Activated CD8-positive, alpha-beta memory T cell treated with anti-CD3 and anti-CD28 coated beads for 48 hours (primary cell): ENCODE results near the gene ARMC12.

Experiments used
- DNase-seq, 3 experiments: peaks; one replicate each; pipeline ENCODE4 v3.0.0-alpha.2; 2020; ENCODE audit warnings: low read depth in 2 of 3, low spot score in 2 of 3

The ARMC12 gene

DNA sequence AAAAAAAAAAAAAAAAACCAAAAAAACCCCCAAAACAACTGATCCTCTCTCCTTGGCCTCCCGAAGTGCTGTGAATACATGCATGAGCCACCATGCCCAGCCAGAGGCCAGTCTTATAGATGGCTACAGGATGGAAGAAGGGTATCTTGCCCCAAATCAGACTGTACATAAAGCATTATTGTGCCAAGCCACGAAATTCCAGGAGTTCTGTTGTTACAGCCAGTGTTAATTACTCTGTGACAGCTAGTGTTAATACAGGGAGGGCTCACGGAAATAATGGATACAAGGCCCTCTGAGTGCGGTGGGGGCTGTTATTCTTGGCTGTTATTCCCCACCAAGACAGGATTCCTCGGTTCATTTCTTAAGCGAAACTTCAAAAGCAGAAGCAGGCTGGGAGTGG lies 38.2 kb downstream of the ARMC12 start:
- DNase-seq = no peak

- DNase-seq = no peak
Observed at GRCh38 chr6:35776364-35777215, 39.8 kb downstream of the ARMC12 start, which contains the start of gene CLPSL2. TSS of gene CLPSL2 (plus strand) at chr6:35776598. CDS start at chr6:35776619, 21 bp downstream.

DNA sequence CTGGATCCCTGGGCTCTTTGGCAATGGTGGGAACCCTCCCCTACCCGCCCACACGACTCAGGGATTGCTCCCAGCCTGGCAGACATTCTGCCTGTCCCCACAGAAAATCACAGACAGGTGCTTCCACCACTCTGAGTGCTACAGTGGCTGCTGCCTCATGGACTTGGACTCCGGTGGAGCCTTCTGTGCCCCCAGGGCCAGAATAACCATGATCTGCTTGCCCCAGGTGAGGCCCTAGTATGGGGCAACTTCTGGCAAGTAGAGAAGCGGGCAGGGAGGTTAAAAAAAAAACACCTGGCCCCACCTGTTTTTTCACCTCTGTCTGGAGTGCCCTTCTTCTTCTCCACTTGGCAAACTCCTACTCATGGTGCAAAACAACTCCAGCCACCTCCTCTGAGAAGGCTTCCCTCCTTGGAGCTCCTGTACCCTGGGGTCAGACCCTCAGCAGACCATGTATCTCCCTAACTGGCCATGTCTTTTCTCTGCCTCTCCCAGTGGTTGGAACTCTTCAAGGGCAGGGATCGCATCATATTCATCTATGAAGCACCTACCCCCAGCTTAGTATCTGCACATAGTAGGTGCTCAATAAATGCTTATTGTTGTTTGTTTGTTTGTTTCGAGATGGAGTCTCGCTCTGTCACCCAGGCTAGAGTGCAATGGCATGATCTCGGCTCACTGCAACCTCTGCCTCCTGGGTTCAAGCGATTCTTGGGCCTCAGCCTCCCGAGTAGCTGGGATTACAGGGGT lies 40.7 kb downstream of the ARMC12 start:
- no peak for DNase-seq

DNA sequence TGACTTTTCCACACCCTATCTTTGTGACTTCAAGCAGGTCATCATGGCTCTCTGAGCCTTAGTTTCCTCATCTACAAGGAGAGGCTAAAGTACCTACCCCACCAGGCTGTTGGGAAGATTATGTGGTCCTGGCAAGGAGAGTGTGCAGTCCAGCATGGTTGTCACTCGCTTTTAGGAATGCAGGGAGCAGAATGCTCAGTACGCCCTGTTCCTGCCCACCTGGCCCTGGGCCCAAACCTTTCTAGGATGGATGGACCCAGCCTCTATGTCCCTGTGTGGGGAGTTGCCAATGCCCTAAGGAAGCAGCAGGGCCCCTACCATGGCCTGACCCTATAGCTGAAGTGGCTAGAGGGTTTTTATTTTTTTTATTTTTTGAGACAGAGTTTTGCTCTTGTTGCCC lies 41.6 kb downstream of the ARMC12 start:
- DNase-seq = no peak

DNA sequence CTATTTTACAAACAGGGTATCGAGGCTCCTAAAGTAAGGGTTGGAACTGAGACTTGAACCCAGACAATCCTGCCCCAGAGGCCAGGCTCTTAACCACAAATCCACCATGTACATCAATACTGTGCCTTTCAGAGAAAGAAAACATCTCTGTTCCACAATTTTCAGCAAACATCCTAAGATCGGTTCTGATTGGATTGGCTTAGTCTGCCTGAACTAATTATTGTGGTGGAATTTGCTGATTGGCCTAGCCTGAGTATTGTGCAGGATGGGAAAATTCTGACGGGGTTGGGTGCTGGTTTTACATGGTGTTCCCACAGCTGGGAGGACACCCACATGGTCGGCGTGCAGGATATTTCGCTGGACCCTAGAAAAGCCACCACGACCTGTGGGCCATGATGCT lies 43.9 kb downstream of the ARMC12 start, which contains the start of gene CLPSL1:
Gene CLPSL1, plus strand, starts transcription at position 301 of the 400 bp plus-strand sequence. Its CDS starts 92 bp downstream, at position 393.
- DNase-seq = no peak

DNA sequence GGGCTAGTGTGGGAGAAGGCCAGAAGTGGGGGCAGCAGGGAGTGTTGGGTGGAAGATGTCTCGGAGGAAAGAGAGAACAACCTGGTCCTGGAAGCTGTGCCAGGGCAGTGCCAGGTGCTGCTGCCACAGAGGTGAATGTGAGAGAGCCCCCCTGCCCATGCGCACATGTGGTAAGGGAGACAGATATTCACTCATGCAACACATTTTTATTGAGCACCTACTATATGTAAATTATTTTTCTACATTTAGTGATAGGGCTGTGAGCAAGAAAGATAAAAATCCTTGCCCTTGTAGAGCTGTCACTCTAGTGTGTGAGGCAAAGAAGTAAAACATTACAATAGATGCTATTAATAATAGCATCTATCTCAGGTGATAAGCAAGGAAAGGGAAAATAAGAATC lies 44.5 kb downstream of the ARMC12 start:
- no peak for DNase-seq

- no peak for DNase-seq
Observed at GRCh38 chr6:35782424-35782823, 45.6 kb downstream of the ARMC12 start.

- no peak for DNase-seq
Observed at GRCh38 chr6:35784200-35784599, 47.4 kb downstream of the ARMC12 start.

GRCh38 chr6:35786272-35786671 lies 49.4 kb downstream of the ARMC12 start:
- no peak for DNase-seq

- no peak for DNase-seq
Observed at GRCh38 chr6:35786810-35787209, 50.0 kb downstream of the ARMC12 start.

GRCh38 chr6:35787266-35788218 lies 50.7 kb downstream of the ARMC12 start:
- no peak for DNase-seq

- no peak for DNase-seq
Observed at GRCh38 chr6:35788423-35788982, 51.7 kb downstream of the ARMC12 start.

DNA sequence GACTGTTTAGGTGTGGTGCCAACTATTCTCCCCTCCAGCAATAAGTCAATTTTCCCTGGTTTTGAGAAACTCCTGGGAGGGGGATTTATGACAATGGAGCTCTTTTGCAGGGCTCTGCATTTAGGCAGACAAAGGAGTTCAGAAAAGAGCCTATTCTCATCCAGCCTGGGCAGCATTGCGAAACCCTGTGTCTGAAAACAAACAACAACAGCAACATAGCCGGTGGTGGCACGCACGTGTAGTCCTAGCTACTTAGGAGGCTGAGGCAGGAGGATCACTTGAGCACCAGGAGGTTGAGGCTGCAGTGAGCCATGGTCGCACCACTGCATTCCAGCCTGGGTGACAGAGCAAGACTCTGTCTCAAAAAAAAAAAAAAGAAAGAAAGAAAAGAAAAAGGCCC lies 53.9 kb downstream of the ARMC12 start:
- DNase-seq = no peak

- DNase-seq = no peak
Observed at GRCh38 chr6:35794536-35795452, 58.0 kb downstream of the ARMC12 start.

DNA sequence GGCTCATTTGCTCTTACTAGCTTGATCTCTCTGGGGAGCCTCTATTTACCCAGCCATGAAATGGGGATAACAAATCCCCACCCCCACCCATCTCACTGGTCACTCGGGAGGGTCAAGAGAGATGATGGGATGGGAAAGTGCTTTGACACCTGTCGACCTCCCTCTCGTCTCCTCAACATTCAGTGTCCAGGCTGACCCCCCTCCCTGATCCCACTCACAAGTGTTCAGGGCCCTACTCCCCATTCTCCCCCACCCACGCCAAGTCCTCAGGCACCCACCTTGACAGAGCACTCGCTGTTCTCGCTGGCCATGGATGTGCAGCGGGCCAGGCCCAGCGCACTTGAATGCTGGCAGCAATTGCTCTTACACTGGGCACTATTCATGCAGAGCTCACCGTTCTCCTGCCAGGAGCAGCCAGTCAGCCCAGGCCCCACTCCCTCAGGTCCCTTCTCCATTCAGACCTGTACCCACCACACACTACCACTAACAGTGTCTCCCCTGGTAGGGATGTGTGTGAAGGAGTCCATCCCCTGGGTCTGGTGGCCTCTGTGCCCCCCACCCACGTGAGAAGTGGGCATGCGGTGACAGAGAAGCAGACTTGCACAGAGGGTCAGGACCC lies 58.7 kb downstream of the ARMC12 start:
- no peak for DNase-seq

DNA sequence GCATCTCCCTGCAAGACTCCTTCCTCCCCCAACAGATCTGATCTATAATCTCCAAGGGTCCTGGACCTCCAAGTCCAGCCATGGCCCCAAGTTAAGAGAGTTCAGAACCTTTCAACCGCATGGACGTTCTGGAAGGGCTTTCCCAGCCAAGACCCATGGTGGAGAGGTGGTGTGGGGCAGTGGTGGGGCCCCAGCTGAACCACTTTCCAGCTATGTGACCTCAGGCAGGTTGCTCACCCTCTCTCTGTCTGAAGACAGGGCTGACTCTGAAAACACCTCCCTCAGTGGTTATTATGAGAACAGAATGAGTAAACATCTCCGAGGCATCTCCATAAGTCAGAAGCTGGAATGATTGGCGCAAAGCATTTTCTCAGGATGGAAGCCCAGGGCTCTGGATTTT lies 59.4 kb downstream of the ARMC12 start:
- no peak for DNase-seq

GRCh38 chr6:35797837-35798526 lies 61.1 kb downstream of the ARMC12 start:
- DNase-seq = no peak
